ENCODE results near the gene RALGPS2.

The RALGPS2 gene

GRCh38 chr1:178942285-178943198 lies 217.5 kb downstream of the RALGPS2 start:
- CTCF ChIA-PET = interaction anchor here (1.7 kb wide), 1 partner anchor 409 kb away, joined by 3 read pairs; no protein-coding TSS in a partner anchor
- no peak for DNase-seq (ENCODE audit: low read depth, low spot score)
- POLR2A ChIA-PET = interaction anchor here (0.6 kb wide), 1 partner anchor 21 kb away, joined by 4 read pairs; no protein-coding TSS in a partner anchor

DNA sequence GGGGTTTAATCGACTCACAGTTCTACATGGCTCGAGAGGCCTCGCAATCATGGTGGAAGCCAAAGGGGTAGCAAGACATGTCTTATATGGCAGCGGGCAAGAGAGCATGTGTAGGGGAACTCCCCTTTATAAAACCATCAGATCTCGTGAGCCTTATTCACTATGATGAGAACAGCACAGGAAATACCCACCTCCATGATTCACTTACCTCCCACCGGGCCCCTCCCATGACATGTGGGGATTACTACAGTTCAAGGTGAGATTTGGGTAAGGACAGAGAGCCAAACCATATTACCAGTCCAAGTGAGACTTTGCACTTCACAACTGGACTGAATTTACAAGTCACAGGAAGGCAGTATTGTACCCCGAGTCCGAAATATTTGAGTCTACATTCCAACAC lies 219.7 kb downstream of the RALGPS2 start:
- ChIA-PET POLR2A (no interaction called here), CTCF (no interaction called here)
- DNase-seq (ENCODE audit: low read depth, low spot score) = no peak

More at GRCh38 chr1:178942285-178943198, 217.5 kb downstream of the RALGPS2 start:
- no peak overlapping the region for H3K4me3 ChIP-seq (ENCODE audit: low read depth, low read length)
- TF ChIP-seq, protein P1, sequence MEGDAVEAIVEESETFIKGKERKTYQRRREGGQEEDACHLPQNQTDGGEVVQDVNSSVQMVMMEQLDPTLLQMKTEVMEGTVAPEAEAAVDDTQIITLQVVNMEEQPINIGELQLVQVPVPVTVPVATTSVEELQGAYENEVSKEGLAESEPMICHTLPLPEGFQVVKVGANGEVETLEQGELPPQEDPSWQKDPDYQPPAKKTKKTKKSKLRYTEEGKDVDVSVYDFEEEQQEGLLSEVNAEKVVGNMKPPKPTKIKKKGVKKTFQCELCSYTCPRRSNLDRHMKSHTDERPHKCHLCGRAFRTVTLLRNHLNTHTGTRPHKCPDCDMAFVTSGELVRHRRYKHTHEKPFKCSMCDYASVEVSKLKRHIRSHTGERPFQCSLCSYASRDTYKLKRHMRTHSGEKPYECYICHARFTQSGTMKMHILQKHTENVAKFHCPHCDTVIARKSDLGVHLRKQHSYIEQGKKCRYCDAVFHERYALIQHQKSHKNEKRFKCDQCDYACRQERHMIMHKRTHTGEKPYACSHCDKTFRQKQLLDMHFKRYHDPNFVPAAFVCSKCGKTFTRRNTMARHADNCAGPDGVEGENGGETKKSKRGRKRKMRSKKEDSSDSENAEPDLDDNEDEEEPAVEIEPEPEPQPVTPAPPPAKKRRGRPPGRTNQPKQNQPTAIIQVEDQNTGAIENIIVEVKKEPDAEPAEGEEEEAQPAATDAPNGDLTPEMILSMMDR (IDR thresholded peaks at IDR 0.05; ENCODE audit: insufficient read depth, low read length, missing control alignments) = no peak

DNA sequence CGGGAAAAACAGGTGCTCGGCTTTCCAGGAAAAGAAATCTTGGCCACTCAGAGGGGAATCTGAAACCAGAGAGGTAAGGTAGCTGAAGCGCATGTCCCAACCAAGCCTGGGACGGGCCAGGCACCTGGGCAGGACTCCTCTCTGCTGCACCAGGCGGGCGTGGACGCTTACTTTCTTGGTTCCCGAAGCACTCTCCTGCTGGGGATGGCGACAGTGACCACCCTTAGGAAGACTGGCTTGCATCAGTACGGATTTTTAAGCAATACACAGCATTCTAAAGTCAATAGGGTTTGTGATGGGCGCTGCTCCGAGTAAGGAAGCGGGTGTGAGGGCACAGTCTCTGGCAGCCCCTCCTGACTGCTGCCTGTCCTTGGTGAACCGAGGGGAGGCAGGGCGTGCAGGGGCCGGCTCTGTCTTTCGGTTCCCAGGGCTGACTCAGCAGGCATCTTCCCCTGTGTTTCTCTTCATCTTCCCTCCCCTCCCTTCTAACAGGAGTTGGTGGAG lies 220.8 kb downstream of the RALGPS2 start:
- ChIA-PET CTCF (interaction anchor here (1.1 to 1.2 kb wide), 2 partner anchors 9 to 19 kb away, joined by 3 read pairs; no protein-coding TSS in a partner anchor), POLR2A (no interaction called here)
- H3K4me3 ChIP-seq (ENCODE audit: low read depth, low read length) = no peak overlapping the region
- DNase-seq (ENCODE audit: low read depth, low spot score) = no peak
- TF ChIP-seq, protein P1 (IDR thresholded peaks at IDR 0.05; ENCODE audit: insufficient read depth, low read length, missing control alignments) = no peak

More for the DNA sequence above, 219.7 kb downstream of the RALGPS2 start:
- TF ChIP-seq, protein P1 (IDR thresholded peaks at IDR 0.05; ENCODE audit: insufficient read depth, low read length, missing control alignments) = no peak
- H3K4me3 ChIP-seq (ENCODE audit: low read depth, low read length) = no peak overlapping the region

GRCh38 chr1:178946416-178946815 lies 221.4 kb downstream of the RALGPS2 start:
- CTCF ChIA-PET = interaction anchor here (1.1 to 1.2 kb wide), 2 partner anchors 9 to 19 kb away, joined by 3 read pairs; no protein-coding TSS in a partner anchor
- no peak for DNase-seq (ENCODE audit: low read depth, low spot score)
- no peak overlapping the region for H3K4me3 ChIP-seq (ENCODE audit: low read depth, low read length)
- POLR2A ChIA-PET = no interaction called here
- TF ChIP-seq, protein P1 (IDR thresholded peaks at IDR 0.05; ENCODE audit: insufficient read depth, low read length, missing control alignments) = no peak

GRCh38 chr1:178946855-178947676 lies 222.0 kb downstream of the RALGPS2 start:
- DNase-seq (ENCODE audit: low read depth, low spot score) = no peak
- TF ChIP-seq, protein P1 (IDR thresholded peaks at IDR 0.05; ENCODE audit: insufficient read depth, low read length, missing control alignments) = no peak
- ChIA-PET CTCF (interaction anchor here (1.1 kb wide), 1 partner anchor 20 kb away, joined by 3 read pairs; no protein-coding TSS in a partner anchor), POLR2A (no interaction called here)
- H3K4me3 ChIP-seq (ENCODE audit: low read depth, low read length) = no peak overlapping the region

All from AG04449 (cell line).